WTC11 (cell line): Measurements from ENCODE around the gene URM1. TPM values are rescaled to one million over a fixed set of nuclear protein-coding genes. Genes with fewer than 3 reads are reported as not detected.

ENCODE experiments used
- ATAC-seq: fragments of 200-7000 bp; cut with Tn5 transposase; 2 replicates; pipeline ENCODE4 v1.10.0; 2021; ENCODE audit warnings: mild to moderate bottlenecking, moderate library complexity
- CTCF ChIA-PET: fragments of 300-600 bp; sonication (Branson Sonifier 250); formaldehyde crosslinking; loops from one replicate; lab custom pipeline; 2021; ENCODE audit warnings: antibody characterized with exemption; lab: Charles Lee
- POLR2A ChIA-PET: fragments of 350-600 bp; sonication (Branson Sonifier 250); formaldehyde crosslinking; loops from one replicate; lab custom pipeline; 2021; ENCODE audit warnings: antibody characterized with exemption; lab: Charles Lee
- DNase-seq: peaks from one replicate; pipeline ENCODE4 v3.0.0; 2021; ENCODE audit warnings: low spot score
- H3K27ac Mint-ChIP-seq: 2 replicates; pipeline ENCODE4 v1.8.0; 2021; ENCODE audit warnings: mixed read lengths
- H3K27me3 Mint-ChIP-seq: 2 replicates; pipeline ENCODE4 v1.8.0; 2021; ENCODE audit warnings: low read depth, mild to moderate bottlenecking, moderate library complexity, mixed read lengths
- H3K36me3 Mint-ChIP-seq: 2 replicates; pipeline ENCODE4 v1.8.0; 2021; ENCODE audit warnings: mixed read lengths
- H3K4me1 Mint-ChIP-seq: 2 replicates; pipeline ENCODE4 v1.8.0; 2022; ENCODE audit warnings: mixed read lengths
- H3K4me3 Mint-ChIP-seq: 2 replicates; pipeline ENCODE4 v1.8.0; 2021; ENCODE audit warnings: mild to moderate bottlenecking, moderate library complexity, mixed read lengths
- H3K9me3 Mint-ChIP-seq: 2 replicates; pipeline ENCODE4 v1.8.0; 2021; ENCODE audit warnings: mixed read lengths
- CBFB ChIP-seq: sonication (generic); formaldehyde crosslinking; IDR thresholded peaks from 2 replicates; pipeline ENCODE4 v1.8.1; 2022; ENCODE audit warnings: mild to moderate bottlenecking, low read depth, missing genetic modification reagents
- FOXJ3 ChIP-seq: sonication (generic); formaldehyde crosslinking; IDR thresholded peaks from 2 replicates; pipeline ENCODE4 v1.9.0; 2021; ENCODE audit warnings: missing genetic modification reagents, mild to moderate bottlenecking, borderline replicate concordance
- GABPB1 ChIP-seq: sonication (generic); formaldehyde crosslinking; IDR thresholded peaks from 2 replicates; pipeline ENCODE4 v1.8.1; 2023; ENCODE audit warnings: mild to moderate bottlenecking, missing genetic modification reagents
- IRF2 ChIP-seq: sonication (generic); formaldehyde crosslinking; IDR thresholded peaks from 2 replicates; pipeline ENCODE4 v1.8.0; 2022; ENCODE audit warnings: low read depth, missing genetic modification reagents, borderline replicate concordance
- JUN ChIP-seq: sonication (generic); formaldehyde crosslinking; IDR thresholded peaks from 2 replicates; pipeline ENCODE4 v1.8.0; 2023; ENCODE audit warnings: mild to moderate bottlenecking, missing genetic modification reagents
- NFE2L1 ChIP-seq: sonication (generic); formaldehyde crosslinking; IDR thresholded peaks from 2 replicates; pipeline ENCODE4 v1.8.1; 2023; ENCODE audit warnings: missing genetic modification reagents
- NR1H2 ChIP-seq: sonication (generic); formaldehyde crosslinking; IDR thresholded peaks from 2 replicates; pipeline ENCODE4 v1.9.0; 2021; ENCODE audit warnings: mild to moderate bottlenecking, moderate library complexity, missing genetic modification reagents
- NR2C2 ChIP-seq: sonication (generic); formaldehyde crosslinking; IDR thresholded peaks from 2 replicates; pipeline ENCODE4 v1.8.0; 2022; ENCODE audit warnings: mild to moderate bottlenecking, missing genetic modification reagents
- NR3C1 ChIP-seq: sonication (generic); formaldehyde crosslinking; conservative IDR thresholded peaks from 2 replicates; pipeline ENCODE4 v1.8.1; 2023; ENCODE audit warnings: low read depth, mild to moderate bottlenecking, missing genetic modification reagents
- RORB ChIP-seq: fragments of 250-450 bp; sonication (Bioruptor Pico); IDR thresholded peaks from 2 replicates; pipeline ENCODE4 v1.9.0; 2021; ENCODE audit warnings: mild to moderate bottlenecking
- TCF7 ChIP-seq: sonication (generic); formaldehyde crosslinking; IDR thresholded peaks from 2 replicates; pipeline ENCODE4 v1.8.0; 2022; ENCODE audit warnings: mild to moderate bottlenecking, low read depth, missing genetic modification reagents, moderate library complexity
- ZBTB21 ChIP-seq: sonication (generic); formaldehyde crosslinking; IDR thresholded peaks from 2 replicates; pipeline ENCODE4 v1.8.1; 2023; ENCODE audit warnings: mild to moderate bottlenecking, missing genetic modification reagents, borderline replicate concordance
- ZNF138 ChIP-seq: sonication (generic); formaldehyde crosslinking; conservative IDR thresholded peaks from 2 replicates; pipeline ENCODE4 v1.8.1; 2022; ENCODE audit warnings: mild to moderate bottlenecking, moderate library complexity, missing genetic modification reagents
- total RNA-seq: library from RNA; stranded (reverse); gene quantifications from 3 replicates; pipeline ENCODE4 v1.2.3, GENCODE V29; 2021
- TF ChIP-seq, protein P1 (sequence below): fragments of 250-450 bp; sonication (Bioruptor Pico); IDR thresholded peaks from 2 replicates; pipeline ENCODE4 v1.9.0; 2021; ENCODE audit warnings: mild to moderate bottlenecking
- TF ChIP-seq, protein P2 (sequence below): sonication (generic); formaldehyde crosslinking; IDR thresholded peaks from 2 replicates; pipeline ENCODE4 v1.8.1; 2023; ENCODE audit warnings: mild to moderate bottlenecking, missing genetic modification reagents
- TF ChIP-seq, protein P3 (sequence below): sonication (generic); formaldehyde crosslinking; IDR thresholded peaks from 2 replicates; pipeline ENCODE4 v1.8.1; 2022; ENCODE audit warnings: low read depth, missing genetic modification reagents, borderline replicate concordance
- TF ChIP-seq, protein P4 (sequence below): fragments of 250-450 bp; sonication (Bioruptor Pico); IDR thresholded peaks from 2 replicates; pipeline ENCODE4 v1.8.0; 2021; ENCODE audit warnings: mild to moderate bottlenecking
- TF ChIP-seq, protein P5 (sequence below): sonication (generic); formaldehyde crosslinking; IDR thresholded peaks from 2 replicates; pipeline ENCODE4 v1.8.0; 2022; ENCODE audit warnings: mild to moderate bottlenecking, missing genetic modification reagents
- TF ChIP-seq, protein P6 (sequence below): sonication (generic); formaldehyde crosslinking; IDR thresholded peaks from 2 replicates; pipeline ENCODE4 v1.8.0; 2023; ENCODE audit warnings: missing genetic modification reagents
- TF ChIP-seq, protein P7 (sequence below): sonication (generic); formaldehyde crosslinking; IDR thresholded peaks from 2 replicates; pipeline ENCODE4 v1.8.1; 2022; ENCODE audit warnings: mild to moderate bottlenecking, moderate library complexity, missing genetic modification reagents
- TF ChIP-seq, protein P8 (sequence below): fragments of 250-450 bp; sonication (Bioruptor Pico); IDR thresholded peaks from 2 replicates; pipeline ENCODE4 v2.1.2; 2022; ENCODE audit warnings: mild to moderate bottlenecking, moderate library complexity
- TF ChIP-seq, protein P9 (sequence below): sonication (generic); formaldehyde crosslinking; IDR thresholded peaks from 2 replicates; pipeline ENCODE4 v1.8.1; 2022; ENCODE audit warnings: low read depth, mild to moderate bottlenecking, moderate library complexity, missing genetic modification reagents, borderline replicate concordance

URM1 gene
- total RNA-seq, 1 experiment from 2014 or later, result 67.9 TPM

DNA sequence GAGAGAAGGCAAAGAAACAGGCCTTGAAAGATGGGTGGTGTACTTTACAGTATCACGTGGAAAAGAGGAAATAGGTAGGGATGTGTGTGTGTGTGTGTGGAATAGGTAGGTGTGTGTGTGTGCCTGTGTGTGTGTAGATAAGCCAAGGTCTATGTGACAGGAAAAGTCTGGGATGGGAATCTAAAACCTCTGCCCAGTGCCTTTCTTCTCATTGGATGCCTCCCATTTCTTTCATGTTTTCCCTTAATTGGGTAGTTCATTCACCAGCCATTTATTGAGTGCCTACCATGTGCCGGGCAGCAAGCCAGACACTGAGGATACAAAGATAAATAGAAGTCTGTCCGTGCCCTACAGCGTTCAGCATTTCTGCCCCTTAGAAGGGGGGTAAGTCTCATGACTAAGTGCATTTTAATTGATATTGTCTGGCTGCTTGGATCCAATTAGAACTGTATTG is 1.0 kb downstream of the URM1 start:
- DNase-seq (no peak), ATAC-seq (no peak)
- ChIA-PET CTCF (interaction anchor here (1.9 to 3.9 kb wide), 3 partner anchors 12 to 48 kb away, joined by 14 to 35 read pairs (median 29); partner anchors contain the start of gene CERCAM), POLR2A (no interaction called here)
- Mint-ChIP-seq H3K27ac (peak overlapping the region; percentile 7; the same call in 1 of the 2 replicates), H3K4me3 (peak overlapping the region; percentile 95), H3K9me3 (no peaks in the 10 kb centered on the region)
- TF ChIP-seq, protein P1, sequence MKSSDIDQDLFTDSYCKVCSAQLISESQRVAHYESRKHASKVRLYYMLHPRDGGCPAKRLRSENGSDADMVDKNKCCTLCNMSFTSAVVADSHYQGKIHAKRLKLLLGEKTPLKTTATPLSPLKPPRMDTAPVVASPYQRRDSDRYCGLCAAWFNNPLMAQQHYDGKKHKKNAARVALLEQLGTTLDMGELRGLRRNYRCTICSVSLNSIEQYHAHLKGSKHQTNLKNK (CRISPR knock-in tag), result no peak
- TF ChIP-seq, protein P2, sequence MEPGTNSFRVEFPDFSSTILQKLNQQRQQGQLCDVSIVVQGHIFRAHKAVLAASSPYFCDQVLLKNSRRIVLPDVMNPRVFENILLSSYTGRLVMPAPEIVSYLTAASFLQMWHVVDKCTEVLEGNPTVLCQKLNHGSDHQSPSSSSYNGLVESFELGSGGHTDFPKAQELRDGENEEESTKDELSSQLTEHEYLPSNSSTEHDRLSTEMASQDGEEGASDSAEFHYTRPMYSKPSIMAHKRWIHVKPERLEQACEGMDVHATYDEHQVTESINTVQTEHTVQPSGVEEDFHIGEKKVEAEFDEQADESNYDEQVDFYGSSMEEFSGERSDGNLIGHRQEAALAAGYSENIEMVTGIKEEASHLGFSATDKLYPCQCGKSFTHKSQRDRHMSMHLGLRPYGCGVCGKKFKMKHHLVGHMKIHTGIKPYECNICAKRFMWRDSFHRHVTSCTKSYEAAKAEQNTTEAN (CRISPR knock-in tag), result no peak
- TF ChIP-seq, protein P3, sequence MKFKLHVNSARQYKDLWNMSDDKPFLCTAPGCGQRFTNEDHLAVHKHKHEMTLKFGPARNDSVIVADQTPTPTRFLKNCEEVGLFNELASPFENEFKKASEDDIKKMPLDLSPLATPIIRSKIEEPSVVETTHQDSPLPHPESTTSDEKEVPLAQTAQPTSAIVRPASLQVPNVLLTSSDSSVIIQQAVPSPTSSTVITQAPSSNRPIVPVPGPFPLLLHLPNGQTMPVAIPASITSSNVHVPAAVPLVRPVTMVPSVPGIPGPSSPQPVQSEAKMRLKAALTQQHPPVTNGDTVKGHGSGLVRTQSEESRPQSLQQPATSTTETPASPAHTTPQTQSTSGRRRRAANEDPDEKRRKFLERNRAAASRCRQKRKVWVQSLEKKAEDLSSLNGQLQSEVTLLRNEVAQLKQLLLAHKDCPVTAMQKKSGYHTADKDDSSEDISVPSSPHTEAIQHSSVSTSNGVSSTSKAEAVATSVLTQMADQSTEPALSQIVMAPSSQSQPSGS (CRISPR knock-in tag), result no peak
- no peak for TF ChIP-seq FOXJ3 (CRISPR knock-in tag)
- TF ChIP-seq, protein P4, sequence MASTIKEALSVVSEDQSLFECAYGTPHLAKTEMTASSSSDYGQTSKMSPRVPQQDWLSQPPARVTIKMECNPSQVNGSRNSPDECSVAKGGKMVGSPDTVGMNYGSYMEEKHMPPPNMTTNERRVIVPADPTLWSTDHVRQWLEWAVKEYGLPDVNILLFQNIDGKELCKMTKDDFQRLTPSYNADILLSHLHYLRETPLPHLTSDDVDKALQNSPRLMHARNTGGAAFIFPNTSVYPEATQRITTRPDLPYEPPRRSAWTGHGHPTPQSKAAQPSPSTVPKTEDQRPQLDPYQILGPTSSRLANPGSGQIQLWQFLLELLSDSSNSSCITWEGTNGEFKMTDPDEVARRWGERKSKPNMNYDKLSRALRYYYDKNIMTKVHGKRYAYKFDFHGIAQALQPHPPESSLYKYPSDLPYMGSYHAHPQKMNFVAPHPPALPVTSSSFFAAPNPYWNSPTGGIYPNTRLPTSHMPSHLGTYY (CRISPR knock-in tag), result no peak
- TF ChIP-seq JUN, result no peak
- TF ChIP-seq, all 79 proteins: peak for 0
- H3K4me1 Mint-ChIP-seq, result peaks cover 21% of the 10 kb centered on the region
- no peaks in the 10 kb centered on the region for H3K36me3 Mint-ChIP-seq
- peaks cover 23% of the 10 kb centered on the region for H3K27me3 Mint-ChIP-seq

DNA sequence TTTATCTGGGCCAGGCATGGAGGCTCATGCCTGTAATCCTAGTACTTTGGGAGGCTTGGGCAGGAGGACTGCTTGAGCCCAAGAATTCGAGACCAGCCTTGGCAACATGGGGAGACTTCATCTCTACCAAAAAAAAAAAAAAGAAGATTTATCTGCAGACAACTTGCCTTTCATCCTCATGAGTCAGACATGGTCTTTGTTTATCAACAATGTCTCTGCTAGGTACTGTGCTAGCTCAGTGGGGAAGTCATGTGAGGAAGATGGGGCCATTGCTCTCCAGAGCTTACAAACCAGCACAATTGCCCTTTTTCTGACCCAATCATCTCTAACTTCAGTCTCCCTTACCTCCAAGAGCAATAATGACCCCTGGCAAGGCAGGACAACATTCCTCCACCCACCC is 1.6 kb downstream of the URM1 start:
- H3K36me3 Mint-ChIP-seq, result no peaks in the 10 kb centered on the region
- TF ChIP-seq GABPB1 (CRISPR knock-in tag), result no peak
- TF ChIP-seq, protein P5, sequence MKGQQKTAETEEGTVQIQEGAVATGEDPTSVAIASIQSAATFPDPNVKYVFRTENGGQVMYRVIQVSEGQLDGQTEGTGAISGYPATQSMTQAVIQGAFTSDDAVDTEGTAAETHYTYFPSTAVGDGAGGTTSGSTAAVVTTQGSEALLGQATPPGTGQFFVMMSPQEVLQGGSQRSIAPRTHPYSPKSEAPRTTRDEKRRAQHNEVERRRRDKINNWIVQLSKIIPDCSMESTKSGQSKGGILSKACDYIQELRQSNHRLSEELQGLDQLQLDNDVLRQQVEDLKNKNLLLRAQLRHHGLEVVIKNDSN (CRISPR knock-in tag), result no peak
- TF ChIP-seq TCF7 (CRISPR knock-in tag), result no peak
- TF ChIP-seq, protein P6, sequence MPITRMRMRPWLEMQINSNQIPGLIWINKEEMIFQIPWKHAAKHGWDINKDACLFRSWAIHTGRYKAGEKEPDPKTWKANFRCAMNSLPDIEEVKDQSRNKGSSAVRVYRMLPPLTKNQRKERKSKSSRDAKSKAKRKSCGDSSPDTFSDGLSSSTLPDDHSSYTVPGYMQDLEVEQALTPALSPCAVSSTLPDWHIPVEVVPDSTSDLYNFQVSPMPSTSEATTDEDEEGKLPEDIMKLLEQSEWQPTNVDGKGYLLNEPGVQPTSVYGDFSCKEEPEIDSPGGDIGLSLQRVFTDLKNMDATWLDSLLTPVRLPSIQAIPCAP (CRISPR knock-in tag), result no peak
- no peak for TF ChIP-seq CBFB (CRISPR knock-in tag)
- no peak for TF ChIP-seq ZBTB21
- TF ChIP-seq ZNF138 (CRISPR knock-in tag), result no peak
- TF ChIP-seq NR3C1, result no peak
- TF ChIP-seq NR2C2 (CRISPR knock-in tag), result no peak
- TF ChIP-seq, protein P7, sequence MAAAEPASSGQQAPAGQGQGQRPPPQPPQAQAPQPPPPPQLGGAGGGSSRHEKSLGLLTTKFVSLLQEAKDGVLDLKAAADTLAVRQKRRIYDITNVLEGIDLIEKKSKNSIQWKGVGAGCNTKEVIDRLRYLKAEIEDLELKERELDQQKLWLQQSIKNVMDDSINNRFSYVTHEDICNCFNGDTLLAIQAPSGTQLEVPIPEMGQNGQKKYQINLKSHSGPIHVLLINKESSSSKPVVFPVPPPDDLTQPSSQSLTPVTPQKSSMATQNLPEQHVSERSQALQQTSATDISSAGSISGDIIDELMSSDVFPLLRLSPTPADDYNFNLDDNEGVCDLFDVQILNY (CRISPR knock-in tag), result no peak
- TF ChIP-seq, protein P2 (CRISPR knock-in tag), result no peak
- no peak for TF ChIP-seq NR1H2 (CRISPR knock-in tag)
- no peak for TF ChIP-seq NFE2L1 (CRISPR knock-in tag)
- TF ChIP-seq IRF2, result no peak
- TF ChIP-seq, protein P8, sequence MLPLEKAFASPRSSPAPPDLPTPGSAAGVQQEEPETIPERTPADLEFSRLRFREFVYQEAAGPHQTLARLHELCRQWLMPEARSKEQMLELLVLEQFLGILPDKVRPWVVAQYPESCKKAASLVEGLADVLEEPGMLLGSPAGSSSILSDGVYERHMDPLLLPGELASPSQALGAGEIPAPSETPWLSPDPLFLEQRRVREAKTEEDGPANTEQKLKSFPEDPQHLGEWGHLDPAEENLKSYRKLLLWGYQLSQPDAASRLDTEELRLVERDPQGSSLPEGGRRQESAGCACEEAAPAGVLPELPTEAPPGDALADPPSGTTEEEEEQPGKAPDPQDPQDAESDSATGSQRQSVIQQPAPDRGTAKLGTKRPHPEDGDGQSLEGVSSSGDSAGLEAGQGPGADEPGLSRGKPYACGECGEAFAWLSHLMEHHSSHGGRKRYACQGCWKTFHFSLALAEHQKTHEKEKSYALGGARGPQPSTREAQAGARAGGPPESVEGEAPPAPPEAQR (CRISPR knock-in tag), result no peak
- TF ChIP-seq, protein P9, sequence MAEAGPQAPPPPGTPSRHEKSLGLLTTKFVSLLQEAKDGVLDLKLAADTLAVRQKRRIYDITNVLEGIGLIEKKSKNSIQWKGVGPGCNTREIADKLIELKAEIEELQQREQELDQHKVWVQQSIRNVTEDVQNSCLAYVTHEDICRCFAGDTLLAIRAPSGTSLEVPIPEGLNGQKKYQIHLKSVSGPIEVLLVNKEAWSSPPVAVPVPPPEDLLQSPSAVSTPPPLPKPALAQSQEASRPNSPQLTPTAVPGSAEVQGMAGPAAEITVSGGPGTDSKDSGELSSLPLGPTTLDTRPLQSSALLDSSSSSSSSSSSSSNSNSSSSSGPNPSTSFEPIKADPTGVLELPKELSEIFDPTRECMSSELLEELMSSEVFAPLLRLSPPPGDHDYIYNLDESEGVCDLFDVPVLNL (CRISPR knock-in tag), result no peak
- TF ChIP-seq RORB (CRISPR knock-in tag), result no peak

More for the DNA sequence above, 1.6 kb downstream of the URM1 start:
- no peaks in the 10 kb centered on the region for H3K9me3 Mint-ChIP-seq
- peaks cover 17% of the 10 kb centered on the region for H3K27me3 Mint-ChIP-seq
- H3K27ac Mint-ChIP-seq, result no peak overlapping the region
- H3K4me1 Mint-ChIP-seq, result peaks cover 21% of the 10 kb centered on the region
- POLR2A ChIA-PET, result no interaction called here
- ATAC-seq (no peak), DNase-seq (no peak)
- peak overlapping the region; percentile 95 for H3K4me3 Mint-ChIP-seq
- CTCF ChIA-PET, result interaction anchor here (3.9 kb wide), 1 partner anchor 38 kb away, joined by 35 read pairs; no protein-coding TSS in a partner anchor
